Measurements from ENCODE around the gene FAR1.

- TF ChIP-seq CTCF (IDR thresholded peaks at IDR 0.05; ENCODE audit: low read length) (no peak), EZH2 (IDR thresholded peaks at IDR 0.05; ENCODE audit: borderline replicate concordance, low read length) (no peak)
Observed at GRCh38 chr11:13699041-13699440, 30.6 kb downstream of the FAR1 start.

All from OCI-LY1 (cell line).